ENCODE data around the gene ZNF853.

GRCh38 chr7:6648815-6649104 lies 33.4 kb downstream of the ZNF853 start:
- TF ChIP-seq CTCF (IDR thresholded peaks at IDR 0.05) (no peak), POLR2A (IDR thresholded peaks at IDR 0.05) (no peak)
